ENCODE measurements around the gene UNC5B.
"Not testable (repeated sequence)": the region's sequence is repeated elsewhere in the genome, so short reads cannot be mapped to it uniquely, and the experiment has no call there.

Gene UNC5B

DNA sequence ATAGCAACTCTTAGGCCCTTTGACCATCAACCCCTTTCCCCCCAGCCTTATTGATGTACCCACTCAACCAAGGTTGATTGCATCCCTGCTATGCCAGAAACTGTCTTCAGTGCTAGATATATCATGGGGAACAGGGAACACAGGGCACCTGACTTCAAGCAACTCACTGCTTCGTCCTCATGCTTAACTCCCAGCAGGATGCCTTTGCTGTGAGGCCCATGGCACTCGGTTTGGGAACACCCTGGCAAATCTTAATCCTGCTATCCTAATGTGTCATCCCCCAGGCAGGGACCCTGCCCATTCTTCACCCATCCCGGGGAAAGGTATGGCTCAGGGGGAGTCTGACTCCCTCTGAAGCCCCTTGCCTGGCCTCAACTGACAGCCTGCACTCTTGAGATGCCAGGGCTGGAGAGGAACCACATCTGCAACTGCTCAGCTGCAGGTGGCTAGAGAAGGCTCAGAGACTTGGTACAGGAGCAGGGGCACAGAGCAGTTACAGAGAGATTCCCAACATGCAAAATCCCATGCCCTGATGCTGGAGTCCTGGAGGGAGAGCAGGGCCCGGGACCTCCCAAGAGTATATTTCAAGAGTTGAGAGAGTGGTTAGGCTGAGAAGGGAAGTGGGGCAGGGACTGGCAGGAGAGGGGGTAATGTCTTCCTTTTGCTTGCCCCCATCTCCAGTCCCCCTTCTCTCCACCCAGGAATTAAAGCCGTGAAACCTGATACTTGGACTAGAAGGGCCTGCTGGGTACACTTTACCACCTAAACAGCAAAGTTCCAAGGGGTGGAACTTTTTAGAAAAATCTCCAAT lies 2.4 kb upstream of the UNC5B start:
- no peak for DNase-seq

DNA sequence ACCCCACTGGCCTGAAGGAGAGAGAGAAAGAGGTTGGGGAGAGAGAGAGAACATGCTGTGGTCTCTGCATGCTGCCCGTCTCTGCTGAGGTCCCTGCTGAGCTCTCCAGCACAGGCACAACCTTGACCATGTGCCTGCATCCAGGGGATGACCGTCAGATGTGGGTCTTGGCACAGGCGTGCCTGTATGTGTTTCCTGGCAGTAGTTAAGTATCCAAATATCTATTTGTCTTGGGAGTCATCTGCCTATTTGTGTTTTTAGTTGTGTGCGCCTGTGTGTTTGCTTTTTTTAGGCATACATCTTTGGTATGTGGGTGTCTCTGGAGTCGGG lies 1.9 kb upstream of the UNC5B start:
- no peak for DNase-seq

DNA sequence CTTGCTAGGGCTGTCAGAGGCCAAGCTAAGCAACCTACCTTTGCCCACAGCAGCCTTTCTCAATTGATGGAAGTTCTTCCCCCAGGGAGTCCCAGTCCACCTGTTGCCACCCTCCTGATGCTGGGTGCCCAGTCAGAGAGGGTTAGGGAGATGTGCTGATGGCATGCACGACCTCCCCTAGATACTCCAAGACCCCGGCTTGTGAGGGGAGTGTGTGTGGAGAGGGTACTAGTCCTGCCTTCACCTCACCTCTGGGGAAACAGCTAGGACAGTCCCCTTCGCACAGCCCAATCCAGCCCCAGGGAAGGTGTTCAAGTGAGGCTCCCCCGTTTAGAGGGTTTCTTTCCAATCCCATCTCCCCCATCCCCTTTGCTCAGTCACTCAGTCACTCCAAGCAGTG lies 1.3 kb upstream of the UNC5B start:
- no peak for DNase-seq

DNA sequence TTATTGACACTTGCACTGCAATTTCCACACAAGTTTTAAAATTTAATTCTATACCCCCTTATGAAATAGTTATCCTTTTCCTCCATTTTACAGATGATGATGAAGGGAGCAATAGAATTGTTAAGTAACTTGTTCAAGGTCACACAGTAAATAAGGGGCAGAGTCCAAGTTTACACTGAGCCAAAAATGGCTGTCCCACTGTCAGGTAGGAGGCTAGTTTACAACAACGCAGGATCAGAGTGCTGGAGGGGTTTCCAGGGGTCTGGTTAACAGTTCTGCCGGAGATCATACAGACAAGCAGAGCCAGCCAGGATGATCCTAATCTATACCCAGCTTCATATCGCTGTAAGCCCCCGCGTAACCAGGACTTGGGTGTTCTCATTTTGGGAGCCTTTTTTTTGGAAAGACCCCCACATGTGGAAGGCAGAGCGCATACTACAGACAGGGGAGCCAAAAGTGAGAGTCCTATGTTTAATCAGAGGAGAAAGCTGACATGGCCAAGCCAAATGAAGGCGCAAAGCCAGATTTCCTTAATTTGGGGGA lies 524 bp upstream of the UNC5B start:
- no peak for DNase-seq

DNA sequence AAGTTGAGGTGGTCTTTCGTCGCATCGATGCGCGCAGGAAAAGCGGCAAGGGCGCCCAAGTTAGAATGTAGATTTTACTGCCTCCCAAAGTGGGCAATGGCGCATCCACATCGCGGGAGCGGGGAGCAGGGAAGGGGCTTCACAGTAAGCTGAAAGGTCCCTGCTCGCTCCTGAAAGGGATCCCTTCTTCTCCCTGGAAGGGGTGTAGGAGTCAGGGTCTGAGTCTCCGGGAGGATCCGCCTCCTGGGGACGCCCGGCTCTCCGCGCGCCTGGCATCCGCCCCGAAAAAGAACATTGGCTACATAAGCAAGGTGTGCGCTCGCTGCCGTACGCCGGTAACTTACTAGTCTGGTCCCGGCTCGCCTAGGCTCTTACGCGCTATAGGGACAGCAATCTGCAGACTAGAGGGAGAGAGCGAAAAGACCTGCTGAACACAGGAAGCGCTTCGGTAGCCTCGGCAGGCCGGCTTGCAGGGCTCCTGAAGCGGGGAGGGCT lies 804 bp downstream of the UNC5B start:
- peak; percentile 21 for DNase-seq

DNA sequence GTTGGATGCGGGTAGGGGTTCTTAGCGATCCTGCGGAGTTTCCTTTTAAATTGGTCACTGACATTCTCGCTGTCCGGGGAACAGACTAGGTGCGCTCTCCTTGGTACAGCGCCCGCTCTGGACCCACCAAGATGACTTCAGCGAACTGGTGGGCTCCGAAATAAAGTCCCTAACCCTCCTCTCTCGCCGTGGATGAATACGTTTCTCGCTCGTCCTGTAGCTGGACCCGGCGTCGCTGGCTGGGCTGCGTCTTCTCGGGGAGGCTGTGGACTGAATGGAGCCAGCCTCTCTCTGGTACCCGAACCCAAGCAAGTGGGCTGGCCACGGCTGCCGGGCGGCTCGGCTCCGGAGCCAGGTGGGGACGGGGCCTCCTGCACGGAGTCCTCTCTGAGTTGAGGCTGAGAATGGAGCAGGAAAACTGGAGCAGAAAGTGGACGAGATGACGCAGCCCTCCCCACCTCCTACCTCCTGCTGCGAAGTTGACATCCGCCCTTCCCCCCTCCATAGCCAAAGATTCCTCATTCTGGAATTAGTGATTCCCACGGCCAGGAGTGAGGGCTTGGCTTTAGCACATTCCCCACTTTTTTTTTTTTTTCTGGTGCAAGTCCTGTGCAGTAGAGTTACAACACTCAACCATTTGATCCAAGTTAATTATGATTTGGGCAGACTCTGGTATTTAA lies 1.5 kb downstream of the UNC5B start:
- DNase-seq: no peak

DNA sequence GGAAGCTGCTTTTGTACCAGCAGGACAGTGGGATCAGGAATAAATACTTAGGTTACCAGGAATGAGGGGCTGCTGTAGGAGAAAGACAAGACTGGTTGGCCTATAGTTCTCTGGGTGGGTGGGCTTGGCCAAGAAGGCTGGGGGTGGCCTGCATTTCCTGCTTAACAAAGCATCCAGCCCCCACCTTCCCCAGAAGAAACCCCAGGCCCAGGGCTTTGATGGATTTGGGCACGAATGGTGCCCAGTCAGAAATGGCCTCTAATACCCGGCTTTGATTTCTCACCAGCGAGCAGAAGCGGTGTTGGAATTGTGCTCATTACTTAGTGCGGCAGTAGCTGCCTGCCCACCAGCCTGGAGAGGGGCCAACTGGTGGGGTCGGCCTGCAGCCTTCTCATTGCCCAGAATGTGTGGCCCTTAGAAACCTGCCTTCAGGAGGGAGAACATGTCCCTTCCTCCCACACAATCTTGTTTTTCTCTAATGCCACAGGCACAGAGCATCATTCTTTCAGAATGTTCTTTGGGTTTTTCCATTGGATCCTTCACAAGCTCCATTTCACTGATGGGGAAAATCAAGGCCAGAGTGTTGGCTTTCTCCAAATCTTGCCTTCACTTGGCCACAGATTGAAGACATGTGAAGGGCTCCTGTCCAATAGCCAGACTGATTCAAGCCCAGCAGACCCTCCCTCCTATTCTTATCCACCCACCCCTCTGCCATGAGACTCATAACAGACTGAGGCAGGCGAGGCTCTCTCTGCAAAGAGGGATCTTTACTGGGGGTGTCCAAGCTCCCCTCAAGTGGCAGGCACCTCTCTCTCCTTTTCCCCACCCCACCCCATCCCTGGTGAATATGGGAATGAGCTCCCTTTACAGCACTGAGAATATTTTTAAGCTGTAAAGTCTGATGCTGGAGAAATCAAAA lies 2.5 kb downstream of the UNC5B start:
- DNase-seq: no peak

DNA sequence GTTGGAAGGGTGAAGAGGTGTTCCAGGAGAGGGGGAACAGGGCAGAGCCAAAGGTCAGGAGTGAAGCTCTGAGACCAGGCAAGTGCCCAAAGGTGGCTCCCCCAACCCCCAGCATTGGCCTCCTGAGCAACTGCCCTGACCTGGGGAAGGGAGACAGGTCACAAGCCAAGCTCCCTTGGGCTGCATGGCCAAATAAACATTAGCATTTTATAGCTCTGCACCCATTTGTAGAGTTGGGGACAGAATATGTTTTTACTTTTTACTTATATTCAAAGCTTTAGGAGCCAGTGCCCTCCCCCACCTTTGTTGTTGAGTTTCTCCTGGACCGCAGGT lies 4.0 kb downstream of the UNC5B start:
- DNase-seq: no peak

DNA sequence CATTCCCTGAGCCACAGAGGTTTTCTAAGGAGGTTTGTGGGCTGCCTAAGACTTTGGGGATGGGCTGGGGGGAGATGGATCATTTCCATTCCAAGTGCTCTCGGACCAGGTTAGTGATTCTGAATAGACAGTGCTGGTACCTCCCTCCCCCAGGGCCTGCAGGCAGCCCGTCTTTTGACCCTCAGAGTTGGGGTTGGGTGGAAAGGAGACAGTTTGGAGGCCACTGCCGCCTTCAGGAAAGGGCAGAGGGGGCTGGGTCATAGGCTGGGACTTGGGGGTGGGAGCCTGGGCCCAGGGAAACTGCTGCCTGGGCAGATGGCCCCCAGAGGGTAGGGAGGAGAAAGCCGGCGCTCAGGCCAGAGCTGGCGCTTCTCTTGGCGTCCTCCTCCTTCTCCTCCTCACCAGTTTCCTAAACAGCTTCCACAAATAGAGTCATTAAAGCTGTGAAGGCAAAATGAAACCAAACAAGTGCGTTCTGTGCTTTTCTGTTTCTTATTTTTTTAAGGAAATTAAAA lies 4.4 kb downstream of the UNC5B start:
- no peak for DNase-seq

DNA sequence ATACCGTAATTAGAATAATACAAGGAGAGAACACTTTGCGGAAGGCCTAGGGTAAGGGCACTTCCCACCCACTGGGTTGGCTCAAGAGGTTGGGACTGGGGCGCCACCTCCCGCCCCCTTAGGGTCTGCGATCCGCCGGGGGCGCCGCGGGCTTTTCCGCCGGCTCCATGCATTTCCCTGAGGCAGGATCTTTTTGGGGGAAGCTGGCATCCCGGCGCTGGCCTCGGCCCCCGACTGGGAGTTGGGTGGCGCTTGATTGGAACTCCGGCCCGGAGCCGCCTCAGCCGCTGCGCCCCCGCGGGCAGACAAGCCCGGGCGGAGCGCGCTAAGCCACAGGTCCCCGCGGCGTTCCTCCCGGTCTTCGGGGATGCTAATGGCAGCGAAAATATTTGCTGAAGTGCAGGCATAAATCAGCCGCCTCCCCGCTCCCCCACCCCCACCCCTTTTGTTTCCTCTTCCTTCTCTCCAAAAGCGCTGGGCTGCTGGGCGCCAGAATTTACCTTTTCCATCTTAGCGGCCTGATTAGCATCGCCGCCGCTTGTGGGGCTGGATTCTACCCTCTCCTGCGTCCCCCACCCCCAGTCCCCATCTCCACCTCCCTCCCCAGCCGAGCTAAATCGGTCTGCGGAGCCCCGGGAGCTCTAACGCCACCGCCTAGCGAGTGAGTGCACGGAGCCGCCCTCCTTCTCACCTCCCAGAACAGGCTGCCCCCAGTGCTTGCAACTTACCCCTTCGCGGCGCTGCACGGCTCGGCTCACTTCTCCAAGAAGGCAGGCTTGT lies 5.1 kb downstream of the UNC5B start:
- peak; percentile 50 for DNase-seq

DNA sequence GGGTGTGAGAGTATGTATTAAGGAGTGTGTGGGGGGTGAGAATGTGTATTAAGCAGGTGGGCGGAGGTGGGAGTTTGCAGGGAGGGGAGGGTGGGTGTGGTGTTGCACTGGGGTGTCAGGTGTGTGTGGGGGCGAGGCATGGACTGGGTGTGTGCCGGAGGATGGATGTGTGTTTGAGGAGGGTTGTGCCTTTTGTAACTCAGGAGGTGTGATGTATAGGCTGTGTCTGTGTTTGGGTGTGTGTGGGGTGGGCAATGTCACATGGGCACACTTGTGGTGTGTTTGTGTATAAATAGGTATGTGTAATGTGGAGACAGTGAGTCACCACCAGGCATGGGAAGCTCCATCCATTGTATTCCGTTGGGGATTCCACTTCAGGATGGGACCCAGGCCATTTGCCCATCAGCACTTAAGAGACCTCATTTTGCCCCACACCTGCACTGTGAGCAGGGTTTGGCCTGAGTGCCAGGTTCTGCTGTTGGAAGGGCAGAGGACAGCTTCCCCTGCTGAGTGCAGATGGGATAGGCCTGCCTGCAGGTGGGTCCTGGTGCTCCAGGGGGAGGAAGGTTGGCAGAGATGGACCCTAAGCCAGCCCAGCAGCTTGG lies 5.8 kb downstream of the UNC5B start:
- no peak for DNase-seq

DNA sequence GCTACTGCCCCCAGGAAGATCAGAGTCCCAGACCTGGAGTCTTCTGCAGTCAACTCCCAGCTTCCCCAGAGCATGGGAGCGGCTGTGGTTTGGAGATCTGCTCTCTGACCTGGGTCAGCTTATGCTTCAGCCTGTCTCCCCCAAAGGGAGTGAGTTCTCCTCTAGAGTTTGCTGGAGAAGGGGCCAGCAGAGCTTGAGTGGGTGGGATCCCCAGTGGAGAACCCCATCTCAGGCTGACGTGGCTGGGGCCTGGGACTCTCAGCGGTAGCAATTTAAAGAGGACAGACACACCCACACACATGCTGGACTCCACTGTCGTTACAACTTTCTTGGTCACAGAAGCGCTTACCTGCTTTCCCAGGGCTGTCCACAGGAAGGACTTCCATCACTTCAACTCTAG lies 6.3 kb downstream of the UNC5B start:
- DNase-seq: no peak

DNA sequence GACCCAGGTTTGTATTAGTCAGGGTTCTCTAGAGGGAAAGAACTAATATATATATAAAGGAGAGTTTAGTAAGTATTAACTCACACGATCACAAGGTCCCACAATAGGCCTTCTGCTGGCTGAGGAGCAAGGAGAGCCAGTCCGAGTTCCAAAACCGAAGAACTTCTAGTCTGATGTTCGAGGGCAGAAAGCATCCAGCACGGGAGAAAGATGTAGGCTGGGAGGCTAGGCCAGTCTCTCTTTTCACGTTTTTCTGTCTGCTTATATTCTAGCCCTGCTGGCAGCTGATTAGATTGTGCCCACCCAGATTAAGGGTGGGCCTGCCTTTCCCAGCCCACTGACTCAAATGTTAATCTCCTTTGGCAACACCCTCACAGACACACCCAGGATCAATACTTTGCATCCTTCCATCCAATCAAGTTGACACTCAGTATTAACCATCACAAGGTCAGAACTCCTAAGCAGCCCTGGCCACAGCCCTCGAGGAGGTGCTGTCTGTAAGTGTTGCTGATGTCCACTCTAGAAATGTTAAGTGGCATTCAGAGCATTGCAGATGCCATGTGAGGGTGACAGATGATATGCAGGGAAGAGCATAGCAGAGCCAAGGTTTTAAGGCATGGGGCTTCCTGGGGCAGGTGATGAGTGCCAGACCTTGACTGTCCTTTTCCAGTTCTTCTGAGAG lies 7.0 kb downstream of the UNC5B start:
- not testable (repeated sequence) for DNase-seq

DNA sequence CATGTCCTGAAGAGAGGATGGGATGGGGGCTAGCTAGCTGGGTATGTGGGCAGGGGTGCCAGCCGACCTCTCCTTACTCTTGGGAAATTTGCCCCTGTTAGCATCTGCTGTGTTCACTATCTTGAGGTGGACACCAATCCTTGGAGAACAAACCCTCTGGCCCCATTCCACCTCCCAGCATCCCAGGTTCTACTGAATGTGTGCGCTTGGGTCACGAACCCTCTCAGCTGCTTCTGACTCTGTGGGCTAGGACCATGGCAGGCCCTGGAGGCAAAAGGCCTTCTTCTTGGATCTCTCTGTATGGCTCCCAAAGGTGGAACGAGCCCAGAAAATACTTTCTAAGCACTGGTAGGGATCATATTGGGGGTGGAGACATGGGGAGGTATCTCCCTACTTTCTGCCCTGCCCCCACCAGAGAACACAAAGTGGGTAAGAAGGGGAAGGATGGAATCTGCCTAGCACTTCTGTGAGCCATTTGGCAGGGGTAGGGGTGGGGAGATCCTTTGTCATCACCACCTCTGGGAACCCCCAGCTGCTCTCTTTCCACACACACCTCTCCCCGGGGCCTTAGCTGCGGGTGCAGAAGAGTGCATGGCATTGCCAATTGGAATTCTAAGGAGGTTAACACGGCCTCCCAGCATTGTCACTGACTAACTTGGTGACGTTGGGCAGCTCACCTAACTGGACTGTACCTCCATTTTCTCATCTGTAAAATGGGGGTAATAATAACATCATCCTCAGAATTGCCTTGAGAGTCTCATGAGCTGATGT lies 7.7 kb downstream of the UNC5B start:
- no peak for DNase-seq

DNA sequence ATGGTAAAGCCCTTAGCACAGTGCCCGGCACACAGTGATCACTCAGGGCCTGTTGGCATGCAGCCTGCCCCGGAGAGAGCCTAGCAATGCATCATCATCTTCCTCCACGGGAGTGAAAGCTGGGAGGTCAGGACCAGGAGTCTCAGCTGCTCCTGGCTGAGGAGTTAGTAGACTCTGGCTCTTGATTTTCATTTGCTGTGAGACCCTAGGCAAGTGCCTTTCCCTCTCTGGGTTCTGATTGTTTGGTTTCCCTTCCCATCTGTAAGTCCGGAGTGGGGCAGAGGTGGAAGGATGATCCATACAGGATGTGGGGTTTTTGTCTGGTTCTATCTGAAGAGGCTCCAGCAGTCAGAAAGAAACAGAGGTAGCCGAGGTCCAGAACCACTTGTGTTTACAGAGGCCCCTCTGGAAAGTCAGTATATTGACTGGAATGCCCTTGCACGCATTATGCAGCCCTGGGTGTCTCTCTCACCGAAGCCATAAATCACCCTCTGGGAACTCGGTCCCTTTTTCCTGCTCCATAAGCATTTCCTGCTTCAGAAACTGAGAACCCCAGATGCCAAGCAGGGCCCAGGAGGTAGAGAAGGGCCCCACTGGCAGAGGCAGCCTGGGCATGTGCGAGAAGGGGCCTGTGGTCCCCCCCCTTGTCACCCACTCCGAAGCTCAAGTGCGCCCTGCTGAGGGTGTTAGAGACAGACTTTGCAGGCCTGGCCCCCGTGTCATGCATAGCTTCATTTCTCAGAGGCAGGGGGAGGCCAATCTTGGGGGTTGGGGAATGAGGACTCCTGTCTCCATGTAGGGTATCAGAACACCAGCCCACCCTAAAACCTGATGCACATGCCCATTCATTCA lies 8.5 kb downstream of the UNC5B start:
- DNase-seq: no peak

DNA sequence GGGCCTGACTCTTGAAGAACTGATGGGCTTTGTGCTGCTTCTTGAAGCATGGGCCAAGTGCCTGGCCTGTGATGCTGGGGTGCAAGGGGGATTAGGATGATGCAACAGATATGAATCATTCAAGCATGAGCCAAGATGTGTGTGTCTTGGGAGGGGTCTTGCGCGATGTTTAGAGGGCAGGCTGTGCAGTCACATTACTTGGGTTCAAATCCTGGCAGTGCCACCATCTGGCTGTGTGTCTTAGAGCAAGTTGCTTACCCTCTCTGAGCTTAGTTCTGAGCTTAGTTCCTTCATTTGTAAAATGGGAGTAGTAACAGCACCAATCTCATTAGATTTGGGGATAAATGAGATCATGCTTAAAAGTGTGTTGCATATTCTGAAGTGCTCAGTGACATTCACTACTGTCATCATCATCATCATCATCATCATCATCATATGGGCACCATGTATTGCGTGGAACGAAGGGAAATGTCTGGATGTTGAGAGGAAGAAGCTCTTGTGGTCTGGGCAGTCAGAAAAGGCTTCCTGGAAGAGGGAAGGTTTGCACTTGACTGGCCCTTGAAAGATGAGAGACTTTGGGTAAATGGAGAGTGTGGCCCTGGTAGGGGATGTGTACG lies 9.3 kb downstream of the UNC5B start:
- no peak for DNase-seq

DNA sequence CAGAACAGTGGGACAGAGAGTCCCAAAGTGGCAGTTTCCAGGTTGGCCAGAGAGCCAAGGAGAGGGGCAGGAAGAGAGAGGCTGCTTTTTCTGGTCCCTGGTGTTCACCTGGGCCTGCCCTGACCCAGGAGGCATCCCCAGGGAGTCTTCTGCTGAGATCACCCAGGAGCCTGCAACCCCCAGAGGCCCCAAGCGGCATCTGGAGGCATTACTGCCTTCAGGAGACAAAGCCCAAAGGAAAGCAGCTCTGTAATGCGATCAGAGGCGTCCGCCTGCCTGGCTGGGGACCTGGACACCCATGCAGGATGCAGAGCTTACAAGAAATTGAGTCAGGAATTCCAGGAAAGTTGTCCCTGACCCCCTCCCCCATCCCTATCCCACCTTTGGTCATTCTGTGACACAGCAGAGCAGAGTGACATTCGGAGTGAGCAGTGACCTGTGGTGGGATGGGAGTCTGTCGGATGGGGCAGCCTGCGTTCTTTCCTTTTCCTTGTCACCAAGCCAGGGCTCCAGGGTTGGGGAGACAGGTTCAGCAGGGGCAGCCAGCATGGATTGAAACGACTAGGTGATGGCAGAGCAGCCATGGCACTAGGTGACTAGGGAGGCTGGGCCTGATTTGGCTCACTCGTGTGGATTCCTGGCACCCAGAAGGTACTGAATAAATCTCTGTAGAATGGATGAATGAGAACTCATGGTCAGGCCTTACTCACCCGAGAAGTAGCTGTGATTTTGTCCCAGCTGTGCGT lies 10.4 kb downstream of the UNC5B start:
- DNase-seq: no peak
